ENCODE measurements around the gene WNT9A. TPM values are rescaled to one million over a fixed set of nuclear protein-coding genes. Genes with fewer than 3 reads are reported as not detected.

Gene WNT9A
- polyA plus RNA-seq, 1 donor from 2014 or later, result 0.57 TPM

DNA sequence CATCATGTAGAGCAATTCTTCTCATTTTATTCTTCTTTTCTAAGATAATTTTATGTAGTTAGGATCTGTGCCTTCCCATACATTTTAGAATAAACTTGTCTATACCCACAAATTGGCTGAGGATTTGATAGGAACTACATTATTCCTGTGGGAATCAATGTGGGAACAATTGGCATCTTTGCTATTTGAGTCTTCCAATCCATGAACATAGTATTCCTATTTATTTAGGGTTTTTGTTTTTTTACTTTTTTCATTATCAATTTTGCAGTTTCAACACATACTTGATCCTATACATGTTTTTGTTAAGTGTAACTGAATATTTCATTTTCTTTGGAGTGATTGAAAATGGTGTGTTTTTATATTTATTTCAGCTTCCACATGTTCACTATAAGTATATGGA is 8.1 kb upstream of the WNT9A start:
- Histone ChIP-seq H3K4me3 (ENCODE audit: low read length) (no peak overlapping the region), H3K4me2 (ENCODE audit: low read length) (no peak overlapping the region), H3K27me3 (ENCODE audit: insufficient read depth, low read depth, low read length) (no peaks in the 10 kb centered on the region), H2AFZ (ENCODE audit: low read depth, low read length) (no peak overlapping the region), H3F3A (ENCODE audit: insufficient read depth, low read length, poor library complexity, severe bottlenecking) (no peaks in the 10 kb centered on the region), H3K9ac (ENCODE audit: low read length) (no peak overlapping the region), H4K20me1 (ENCODE audit: insufficient read depth) (no peaks in the 10 kb centered on the region), H3K79me2 (replicated peaks; ENCODE audit: insufficient read depth, low read length) (no peaks in the 10 kb centered on the region), H3K9me3 (ENCODE audit: low read length) (peaks cover 6% of the 10 kb centered on the region), H3K36me3 (ENCODE audit: insufficient read depth, low read length) (no peaks in the 10 kb centered on the region), H3K27ac (ENCODE audit: low read length) (no peak overlapping the region), H3K9me2 (ENCODE audit: insufficient read depth, low read length) (no peaks in the 10 kb centered on the region)
- TF ChIP-seq REST (IDR thresholded peaks at IDR 0.05; ENCODE audit: borderline replicate concordance) (no peak), MXI1 (conservative IDR thresholded peaks at IDR 0.05; ENCODE audit: poor library complexity, severe bottlenecking) (no peak), RAD21 (conservative IDR thresholded peaks at IDR 0.05) (no peak), CTCF (IDR thresholded peaks at IDR 0.05; ENCODE audit: poor library complexity, severe bottlenecking) (no peak), TAF1 (IDR thresholded peaks at IDR 0.05; ENCODE audit: low read depth) (no peak), EZH2 (IDR thresholded peaks at IDR 0.05; ENCODE audit: borderline replicate concordance, insufficient read depth, low read length, poor library complexity, severe bottlenecking) (no peak), SMC3 (conservative IDR thresholded peaks at IDR 0.05; ENCODE audit: poor library complexity) (no peak), EP300 (conservative IDR thresholded peaks at IDR 0.05; ENCODE audit: poor library complexity, severe bottlenecking) (no peak), POLR2AphosphoS5 (IDR thresholded peaks at IDR 0.05) (no peak)

DNA sequence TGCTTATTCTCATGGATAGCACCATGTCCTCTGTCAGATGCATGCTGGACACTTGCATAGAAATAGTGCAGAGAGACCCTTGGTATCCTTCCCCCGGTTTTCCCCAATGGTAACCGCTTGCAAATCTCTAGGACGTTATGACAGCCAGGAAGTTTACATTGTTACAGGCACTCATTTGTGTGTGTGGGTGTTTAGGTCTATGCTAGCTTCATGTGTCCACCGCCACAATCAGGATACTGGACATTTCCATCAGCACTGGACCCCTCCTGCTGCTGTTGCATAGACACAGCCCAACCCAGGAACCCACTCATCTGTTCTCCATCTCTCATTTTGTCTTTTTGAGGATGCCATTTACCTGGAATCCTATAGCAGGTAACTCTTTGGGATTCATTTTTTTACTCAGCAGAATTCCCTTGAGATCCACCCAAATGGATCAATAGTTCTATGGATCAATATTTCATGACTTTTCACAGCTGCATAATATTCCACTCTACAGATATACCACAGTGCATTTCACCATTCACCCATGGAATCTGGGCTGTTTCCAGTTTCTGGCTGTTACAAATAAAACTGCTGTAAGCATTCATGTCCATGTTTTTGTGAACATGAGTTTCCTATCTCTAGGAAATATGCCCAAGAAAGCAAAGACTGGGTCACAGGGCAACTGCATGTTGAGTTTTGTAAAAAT is 6.6 kb upstream of the WNT9A start:
- H3K36me3 ChIP-seq (ENCODE audit: insufficient read depth, low read length), result no peaks in the 10 kb centered on the region
- no peak overlapping the region for H3K27ac ChIP-seq (ENCODE audit: low read length)
- H3K9me2 ChIP-seq (ENCODE audit: insufficient read depth, low read length), result no peaks in the 10 kb centered on the region
- H3K9me3 ChIP-seq (ENCODE audit: low read length), result peaks cover 6% of the 10 kb centered on the region
- no peaks in the 10 kb centered on the region for H3F3A ChIP-seq (ENCODE audit: insufficient read depth, low read length, poor library complexity, severe bottlenecking)
- no peak overlapping the region for H3K4me2 ChIP-seq (ENCODE audit: low read length)
- H4K20me1 ChIP-seq (ENCODE audit: insufficient read depth), result no peaks in the 10 kb centered on the region
- H3K9ac ChIP-seq (ENCODE audit: low read length), result no peak overlapping the region
- TF ChIP-seq EZH2 (IDR thresholded peaks at IDR 0.05; ENCODE audit: borderline replicate concordance, insufficient read depth, low read length, poor library complexity, severe bottlenecking) (no peak), SMC3 (conservative IDR thresholded peaks at IDR 0.05; ENCODE audit: poor library complexity) (no peak)
- H3K4me3 ChIP-seq (ENCODE audit: low read length), result no peak overlapping the region
- H2AFZ ChIP-seq (ENCODE audit: low read depth, low read length), result no peak overlapping the region
- no peaks in the 10 kb centered on the region for H3K27me3 ChIP-seq (ENCODE audit: insufficient read depth, low read depth, low read length)
- H3K79me2 ChIP-seq (replicated peaks; ENCODE audit: insufficient read depth, low read length), result no peaks in the 10 kb centered on the region

Data from neural cell (in vitro differentiated cells).